Keratinocyte (primary cell): Measurements from ENCODE around the gene CBY1. TPM values are rescaled to one million over a fixed set of nuclear protein-coding genes. Genes with fewer than 3 reads are reported as not detected.

Experiments
- DNase-seq: peaks from one replicate; pipeline ENCODE4 v3.0.0-alpha.2; 2011; ENCODE audit warnings: low read depth, missing footprints, low spot score
- FAIRE-seq: peaks from 2 replicates; lab custom pipeline; 2011; peaks lifted over from hg19 to GRCh38; lab: Jason Lieb, UNC
- H2AFZ ChIP-seq: 2 replicates; pipeline ENCODE4 v1.6.0; 2012; ENCODE audit warnings: low read length, control low read depth, inconsistent platforms; ENCODE audit not compliant: control insufficient read depth
- H3K27ac ChIP-seq: 2 replicates; pipeline ENCODE4 v1.5.1; 2011; ENCODE audit warnings: low read length; ENCODE audit not compliant: control insufficient read depth, insufficient read depth
- H3K27me3 ChIP-seq: 3 replicates; pipeline ENCODE4 v1.6.0; 2011; ENCODE audit warnings: low read length; ENCODE audit not compliant: control insufficient read depth, insufficient read depth; ENCODE audit errors: extremely low read depth
- H3K36me3 ChIP-seq, 2 experiments: 2 replicates in 1 of 2; 3 replicates in 1 of 2; pipeline ENCODE4 v1.5.1; 2011; ENCODE audit warnings: low read length in 2 of 2, mild to moderate bottlenecking in 1 of 2; ENCODE audit not compliant: control insufficient read depth in 2 of 2, insufficient read depth in 2 of 2; ENCODE audit errors: extremely low read depth in 1 of 2
- H3K4me1 ChIP-seq: 3 replicates; pipeline ENCODE4 v1.5.1; 2011; ENCODE audit warnings: low read length; ENCODE audit not compliant: control insufficient read depth, insufficient read depth; ENCODE audit errors: extremely low read depth
- H3K4me2 ChIP-seq: 3 replicates; pipeline ENCODE4 v1.6.0; 2011; ENCODE audit warnings: low read depth, low read length; ENCODE audit not compliant: control insufficient read depth, insufficient read depth; ENCODE audit errors: extremely low read depth
- H3K4me3 ChIP-seq, 3 experiments: fragments of 200-600 bp in 1 of 3; sonication (generic) in 1 of 3; 2 replicates in 2 of 3; 3 replicates in 1 of 3; pipeline ENCODE4 v1.5.1; 2011 to 2016; ENCODE audit warnings: low read length in 3 of 3, mild to moderate bottlenecking in 3 of 3, control low read depth in 2 of 3, inconsistent platforms in 1 of 3, low read depth in 1 of 3, mixed read lengths in 1 of 3, mixed run types in 1 of 3, moderate library complexity in 1 of 3; ENCODE audit not compliant: control insufficient read depth in 2 of 3, insufficient read depth in 2 of 3; ENCODE audit errors: extremely low read depth in 1 of 3
- H3K79me2 ChIP-seq: 2 replicates; pipeline ENCODE4 v1.6.0; 2012; ENCODE audit warnings: low read length; ENCODE audit not compliant: control insufficient read depth, insufficient read depth
- H3K9ac ChIP-seq: 3 replicates; pipeline ENCODE4 v1.6.0; 2011; ENCODE audit warnings: low read length; ENCODE audit not compliant: control insufficient read depth, insufficient read depth; ENCODE audit errors: extremely low read depth
- H3K9me1 ChIP-seq: 3 replicates; pipeline ENCODE4 v1.6.0; 2011; ENCODE audit warnings: low read length; ENCODE audit not compliant: control insufficient read depth, insufficient read depth; ENCODE audit errors: extremely low read depth
- H3K9me3 ChIP-seq: 2 replicates; pipeline ENCODE4 v1.5.1; 2012; ENCODE audit warnings: low read depth, low read length; ENCODE audit not compliant: control insufficient read depth
- H4K20me1 ChIP-seq: 3 replicates; pipeline ENCODE4 v1.6.0; 2011; ENCODE audit warnings: low read length; ENCODE audit not compliant: control insufficient read depth, insufficient read depth; ENCODE audit errors: extremely low read depth
- CTCF ChIP-seq, 3 experiments: IDR thresholded peaks in 1 of 3; conservative IDR thresholded peaks in 1 of 3; optimal IDR thresholded peaks in 1 of 3; 2 replicates in 2 of 3; 3 replicates in 1 of 3; pipeline versions ENCODE3 to v1.5.1; 2011; ENCODE audit warnings: low read length in 3 of 3, mild to moderate bottlenecking in 3 of 3, moderate library complexity in 2 of 3, control low read depth in 1 of 3, inconsistent platforms in 1 of 3; ENCODE audit not compliant: insufficient read depth in 2 of 3; ENCODE audit errors: extremely low read depth in 1 of 3
- EZH2 ChIP-seq: IDR thresholded peaks from one replicate; pipeline ENCODE4 v1.6.1; 2012; ENCODE audit warnings: inconsistent platforms, mild to moderate bottlenecking, low read length, moderate library complexity
- dilution Hi-C: fragments of 300-500 bp; cut with MboI; formaldehyde crosslinking; loops from one replicate; pipeline ENCODE4 v1.7.0; 2020; ENCODE audit warnings: low sequenced_read_pairs; ENCODE audit not compliant: extremely low pct_ligation_motif_present
- polyA plus RNA-seq, 5 experiments: library from polyadenylated mRNA; depleted of rRNA in 3 of 5; stranded (reverse) in 3 of 5; stranded (forward) in 1 of 5; unstranded in 1 of 5; fragments of >200 nt; gene quantifications; 1 replicate in 1 of 5; 2 replicates in 3 of 5; 3 replicates in 1 of 5; pipeline versions ENCODE4 v1.2.1 to v1.2.3, GENCODE V29; 2011 to 2012; ENCODE audit warnings: missing spikeins in 2 of 5, low read depth in 1 of 5, low replicate concordance in 1 of 5

CBY1 gene
- polyA plus RNA-seq, 1 donor (not counting 4 experiments of a cell fraction or from before 2014, with no cell fraction given) = 40.3 TPM

- Histone ChIP-seq H2AFZ (no peak overlapping the region), H3K4me3 (peak overlapping the region in 1 of 3 experiments; percentile 99), H3K27me3 (no peaks in the 10 kb centered on the region), H3K4me1 (peaks cover 24% of the 10 kb centered on the region), H3K9ac (no peak overlapping the region), H3K79me2 (peaks cover 68% of the 10 kb centered on the region), H4K20me1 (peaks cover 7% of the 10 kb centered on the region), H3K9me3 (no peaks in the 10 kb centered on the region), H3K4me2 (peak overlapping the region; percentile 98), H3K9me1 (peaks cover 9% of the 10 kb centered on the region), H3K36me3 (peaks cover 0 to 14% of the 10 kb centered on the region in 2 experiments), H3K27ac (no peak overlapping the region)
- TF ChIP-seq CTCF (optimal IDR thresholded peaks at IDR 0.05 in 1 of 3, IDR thresholded peaks at IDR 0.05 in 1 of 3, conservative IDR thresholded peaks at IDR 0.05 in 1 of 3; ENCODE audit: extremely low read depth in 1 of 3, insufficient read depth in 2 of 3, low read length in 3 of 3) (no peak), EZH2 (no peak)
- no peak for FAIRE-seq
- no peak for DNase-seq
- dilution Hi-C loops = no loop called here
These were observed 51.5 kb downstream of the CBY1 start for GRCh38 chr22:38707984-38708383.

- Histone ChIP-seq H3K9ac (no peak overlapping the region), H4K20me1 (peaks cover 7% of the 10 kb centered on the region), H3K9me3 (no peaks in the 10 kb centered on the region), H3K4me1 (peaks cover 23% of the 10 kb centered on the region), H2AFZ (no peak overlapping the region), H3K27me3 (no peaks in the 10 kb centered on the region), H3K36me3 (peaks cover 0 to 17% of the 10 kb centered on the region in 2 experiments), H3K79me2 (peaks cover 79% of the 10 kb centered on the region), H3K4me3 (no peak overlapping the region), H3K4me2 (no peak overlapping the region), H3K27ac (no peak overlapping the region), H3K9me1 (peaks cover 9% of the 10 kb centered on the region)
- dilution Hi-C loops = no loop called here
- FAIRE-seq (no peak), DNase-seq (no peak)
- no peak for TF ChIP-seq CTCF (optimal IDR thresholded peaks at IDR 0.05 in 1 of 3, IDR thresholded peaks at IDR 0.05 in 1 of 3, conservative IDR thresholded peaks at IDR 0.05 in 1 of 3; ENCODE audit: extremely low read depth in 1 of 3, insufficient read depth in 2 of 3, low read length in 3 of 3)
- TF ChIP-seq EZH2 = no peak
These were observed 52.9 kb downstream of the CBY1 start for GRCh38 chr22:38709306-38709705.
